Left ventricle myocardium inferior (tissue), 1 donor: Measurements from ENCODE around the gene POMGNT2. TPM values are rescaled to one million over a fixed set of nuclear protein-coding genes. Genes with fewer than 3 reads are reported as not detected.

ENCODE experiments used
- DNase-seq: peaks from one replicate; pipeline ENCODE4 v3.0.0-alpha.2; 2020
- H3K27ac ChIP-seq: fragments of 200-600 bp; replicated peaks from 2 replicates; pipeline ENCODE4 v1.8.0; 2021
- H3K27me3 ChIP-seq: fragments of 200-600 bp; 2 replicates; pipeline ENCODE4 v1.8.0; 2021; ENCODE audit warnings: low read depth
- H3K36me3 ChIP-seq: fragments of 200-600 bp; 2 replicates; pipeline ENCODE4 v1.8.0; 2021
- H3K4me1 ChIP-seq: fragments of 200-600 bp; 2 replicates; pipeline ENCODE4 v1.8.0; 2021
- H3K4me3 ChIP-seq: fragments of 200-600 bp; 2 replicates; pipeline ENCODE4 v1.8.0; 2021; ENCODE audit warnings: mild to moderate bottlenecking, moderate library complexity
- H3K9me3 ChIP-seq: fragments of 200-600 bp; replicated peaks from 2 replicates; pipeline ENCODE4 v1.8.0; 2021
- intact Hi-C: fragments of 100-400 bp; cut with micrococcal nuclease; formaldehyde crosslinking; loops from one replicate; pipeline ENCODE4 v1.11.0; 2022
- total RNA-seq: library from RNA; stranded (reverse); fragmentation: NEBNext Ultra II Directional; extraction: Animal tissue kit (Norgen Biotek cat#: 25700); gene quantifications from one replicate; pipeline ENCODE4 v1.2.1, GENCODE V29; 2021
- TF ChIP-seq, protein P1 (sequence below): fragments of 200-600 bp; IDR thresholded peaks from 2 replicates; pipeline ENCODE4 v1.8.0; 2021; ENCODE audit warnings: antibody characterized with exemption, mild to moderate bottlenecking, borderline replicate concordance
- donor health status: DM: no; HTN: yes; CAD: no; lungs with severe emphysema.

POMGNT2 gene
- total RNA-seq, 1 donor from 2014 or later: 21.7 TPM

DNA sequence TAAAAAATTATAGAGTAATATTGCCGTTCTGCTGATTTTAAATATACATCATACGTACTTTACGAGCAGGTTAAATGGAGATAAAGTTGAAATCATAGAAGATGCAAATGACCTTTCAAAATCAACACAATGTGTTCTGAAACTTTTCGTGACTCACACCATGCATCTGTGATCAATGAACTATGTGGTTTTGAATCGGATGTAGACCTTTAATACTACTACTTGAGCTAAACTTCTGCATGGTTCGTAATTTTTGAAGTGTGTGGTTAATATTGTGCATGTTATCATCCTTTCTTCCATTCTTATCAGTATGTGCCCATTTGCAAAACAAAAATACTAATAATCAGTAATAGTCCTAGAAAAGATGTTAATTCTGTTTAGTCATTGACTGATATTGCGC lies 67.9 kb downstream of the POMGNT2 start:
- Histone ChIP-seq H3K36me3 (no peaks in the 10 kb centered on the region), H3K4me1 (no peaks in the 10 kb centered on the region), H3K27ac (no peak overlapping the region), H3K4me3 (no peak overlapping the region), H3K9me3 (no peaks in the 10 kb centered on the region), H3K27me3 (no peaks in the 10 kb centered on the region)
- no peak for DNase-seq
- TF ChIP-seq, protein P1, sequence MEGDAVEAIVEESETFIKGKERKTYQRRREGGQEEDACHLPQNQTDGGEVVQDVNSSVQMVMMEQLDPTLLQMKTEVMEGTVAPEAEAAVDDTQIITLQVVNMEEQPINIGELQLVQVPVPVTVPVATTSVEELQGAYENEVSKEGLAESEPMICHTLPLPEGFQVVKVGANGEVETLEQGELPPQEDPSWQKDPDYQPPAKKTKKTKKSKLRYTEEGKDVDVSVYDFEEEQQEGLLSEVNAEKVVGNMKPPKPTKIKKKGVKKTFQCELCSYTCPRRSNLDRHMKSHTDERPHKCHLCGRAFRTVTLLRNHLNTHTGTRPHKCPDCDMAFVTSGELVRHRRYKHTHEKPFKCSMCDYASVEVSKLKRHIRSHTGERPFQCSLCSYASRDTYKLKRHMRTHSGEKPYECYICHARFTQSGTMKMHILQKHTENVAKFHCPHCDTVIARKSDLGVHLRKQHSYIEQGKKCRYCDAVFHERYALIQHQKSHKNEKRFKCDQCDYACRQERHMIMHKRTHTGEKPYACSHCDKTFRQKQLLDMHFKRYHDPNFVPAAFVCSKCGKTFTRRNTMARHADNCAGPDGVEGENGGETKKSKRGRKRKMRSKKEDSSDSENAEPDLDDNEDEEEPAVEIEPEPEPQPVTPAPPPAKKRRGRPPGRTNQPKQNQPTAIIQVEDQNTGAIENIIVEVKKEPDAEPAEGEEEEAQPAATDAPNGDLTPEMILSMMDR: no peak
- intact Hi-C loops: no loop called here

DNA sequence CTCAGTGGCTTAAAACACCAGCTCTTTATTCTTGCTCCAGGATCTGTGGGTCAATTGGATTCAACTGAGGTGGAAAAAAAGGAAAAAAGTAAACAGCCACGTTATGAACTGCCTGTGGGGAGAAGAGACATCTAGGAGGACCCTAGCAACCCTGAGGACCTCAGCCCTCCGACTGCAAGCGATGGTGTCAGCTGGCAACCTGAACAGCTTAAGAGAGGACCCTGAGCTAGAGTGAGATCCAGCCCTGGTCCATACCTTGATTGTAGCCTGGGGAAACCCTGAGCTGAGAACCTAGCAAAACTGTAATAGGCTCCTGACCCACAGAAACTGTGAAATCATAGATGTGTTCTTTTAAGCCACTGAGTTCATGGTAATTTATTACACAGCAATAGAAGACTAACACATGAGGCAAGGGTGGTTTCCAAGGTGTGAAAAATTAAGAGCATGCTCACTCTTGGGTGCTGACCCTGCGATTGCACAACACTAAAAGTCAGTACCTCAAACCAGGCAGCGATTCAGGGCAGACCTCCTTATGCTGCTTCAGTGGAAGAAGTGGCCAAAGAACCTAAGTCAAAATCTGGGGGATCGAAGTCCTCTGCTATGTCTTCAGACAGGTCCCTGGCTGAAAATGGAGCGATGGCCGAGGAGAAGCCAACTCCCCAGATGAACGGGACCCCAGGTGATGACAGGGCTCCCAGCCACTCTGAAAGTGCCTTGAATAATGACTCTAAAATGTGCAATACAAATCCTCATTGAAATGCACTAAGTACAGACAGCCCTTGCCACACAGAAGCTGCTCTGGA lies 69.1 kb downstream of the POMGNT2 start:
- DNase-seq: no peak
- TF ChIP-seq, protein P1: no peak
- H3K4me1 ChIP-seq: no peaks in the 10 kb centered on the region
- no peaks in the 10 kb centered on the region for H3K27me3 ChIP-seq
- no peak overlapping the region for H3K4me3 ChIP-seq
- intact Hi-C loops: no loop called here
- H3K36me3 ChIP-seq: no peaks in the 10 kb centered on the region
- H3K27ac ChIP-seq: no peak overlapping the region
- no peaks in the 10 kb centered on the region for H3K9me3 ChIP-seq

DNA sequence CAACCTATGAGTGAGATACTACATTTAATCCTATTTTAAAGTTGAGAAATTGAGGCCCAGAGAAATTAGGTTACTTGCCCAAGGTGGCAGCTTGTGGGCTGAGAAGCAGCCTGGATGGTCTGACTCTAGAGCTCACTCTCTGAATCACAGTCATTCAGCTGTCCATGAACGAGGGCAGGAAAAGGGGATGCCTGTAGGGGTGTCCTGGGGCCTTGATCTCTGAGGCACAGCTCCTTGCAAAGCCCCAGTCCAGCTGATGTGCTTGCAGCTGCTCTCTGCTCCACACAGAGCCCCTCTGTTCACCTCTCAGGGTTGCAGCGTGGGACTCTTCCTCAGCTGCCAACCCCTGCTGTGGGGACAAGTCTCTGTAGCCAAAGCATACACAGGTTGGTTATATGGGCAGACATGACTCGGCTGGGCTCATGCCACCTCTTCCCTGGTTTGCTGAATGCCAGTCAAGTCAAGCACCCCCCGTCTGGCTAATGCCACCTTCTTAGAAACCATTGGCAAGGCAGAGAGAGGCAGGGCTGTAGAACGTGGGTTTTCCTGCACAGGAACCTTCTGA lies 70.0 kb downstream of the POMGNT2 start:
- no peaks in the 10 kb centered on the region for H3K27me3 ChIP-seq
- no peaks in the 10 kb centered on the region for H3K9me3 ChIP-seq
- no peak for DNase-seq
- no peak overlapping the region for H3K4me3 ChIP-seq
- TF ChIP-seq, protein P1: no peak
- intact Hi-C loops: no loop called here
- H3K36me3 ChIP-seq: no peaks in the 10 kb centered on the region
- H3K4me1 ChIP-seq: no peaks in the 10 kb centered on the region
- no peak overlapping the region for H3K27ac ChIP-seq

DNA sequence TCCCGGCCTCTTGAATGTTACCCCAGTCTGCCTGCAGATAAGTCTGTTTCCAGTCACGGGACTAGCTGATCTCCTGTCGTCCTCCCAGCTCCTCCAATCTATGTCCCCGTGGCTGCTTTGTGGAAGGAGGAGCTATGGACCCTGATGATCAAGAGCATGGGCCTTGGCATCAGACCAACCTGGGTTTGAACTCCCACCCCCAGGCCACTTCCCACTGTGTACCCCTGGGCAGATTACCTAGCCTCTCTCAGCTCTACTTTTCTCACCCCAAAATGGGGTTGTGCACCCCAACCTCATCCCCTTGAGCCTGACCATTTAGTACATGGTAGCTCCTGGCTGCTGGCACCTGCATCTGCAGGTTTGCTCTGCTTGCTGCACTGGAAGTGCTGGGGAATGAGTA lies 71.0 kb downstream of the POMGNT2 start:
- no peak overlapping the region for H3K27ac ChIP-seq
- TF ChIP-seq, protein P1: no peak
- intact Hi-C loops: no loop called here
- DNase-seq: no peak
- no peak overlapping the region for H3K4me3 ChIP-seq
- no peaks in the 10 kb centered on the region for H3K27me3 ChIP-seq
- H3K4me1 ChIP-seq: no peaks in the 10 kb centered on the region
- H3K36me3 ChIP-seq: no peaks in the 10 kb centered on the region
- no peaks in the 10 kb centered on the region for H3K9me3 ChIP-seq

DNA sequence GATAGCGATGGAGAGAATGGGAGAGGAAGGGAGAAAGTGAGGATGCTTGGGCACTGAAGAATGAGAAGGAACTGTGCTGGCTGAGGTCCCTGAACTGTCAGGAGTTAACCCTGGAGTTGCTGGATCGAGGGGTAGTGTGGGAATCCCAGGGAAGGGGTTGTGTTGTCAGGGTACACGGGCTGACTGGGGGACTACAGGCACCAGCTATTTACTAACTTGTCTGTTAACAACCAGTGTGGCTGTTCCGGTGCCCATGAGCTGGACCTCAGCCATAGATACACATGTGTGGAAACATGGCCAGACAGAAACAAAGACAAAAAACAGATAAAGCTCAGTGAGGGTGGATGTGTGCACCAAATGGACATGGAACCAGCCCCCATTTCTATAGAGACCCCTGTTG lies 71.7 kb downstream of the POMGNT2 start:
- intact Hi-C loops: no loop called here
- H3K4me3 ChIP-seq: no peak overlapping the region
- no peaks in the 10 kb centered on the region for H3K36me3 ChIP-seq
- no peaks in the 10 kb centered on the region for H3K4me1 ChIP-seq
- no peaks in the 10 kb centered on the region for H3K9me3 ChIP-seq
- no peaks in the 10 kb centered on the region for H3K27me3 ChIP-seq
- DNase-seq: no peak
- TF ChIP-seq, protein P1: no peak
- H3K27ac ChIP-seq: no peak overlapping the region
